Tibial nerve (tissue), 4 donors: ENCODE results near the gene GLI1. TPM values are rescaled to one million over a fixed set of nuclear protein-coding genes. Genes with fewer than 3 reads are reported as not detected.

Source experiments
- DNase-seq, 2 donors: peaks; one replicate each; pipeline ENCODE4 v3.0.0-alpha.2; 2019; ENCODE audit warnings: low spot score in 2 of 2
- H3K27ac ChIP-seq, 4 donors: fragments of 200-600 bp; sonication (generic) in 3 of 4; one replicate each; pipeline ENCODE4 v1.5.1; 2017 to 2019; ENCODE audit warnings: mild to moderate bottlenecking in 1 of 4
- H3K27me3 ChIP-seq, 2 donors: fragments of 200-600 bp; sonication (generic) in 1 of 2; one replicate each; pipeline versions ENCODE4 v1.5.1 to v1.6.0; 2017 to 2019
- H3K36me3 ChIP-seq, 3 donors: fragments of 200-600 bp; sonication (generic); one replicate each; pipeline ENCODE4 v1.5.1; 2018 to 2019
- H3K4me1 ChIP-seq, 4 donors: fragments of 200-600 bp; sonication (generic) in 3 of 4; one replicate each; pipeline ENCODE4 v1.5.1; 2017 to 2019
- H3K4me3 ChIP-seq, 4 donors: fragments of 200-600 bp; sonication (generic) in 3 of 4; one replicate each; pipeline ENCODE4 v1.5.1; 2017 to 2019; ENCODE audit warnings: mild to moderate bottlenecking in 1 of 4, moderate library complexity in 1 of 4
- H3K9me3 ChIP-seq, 4 donors: fragments of 200-600 bp; sonication (generic) in 3 of 4; one replicate each; pipeline ENCODE4 v1.5.1; 2017 to 2019
- EP300 ChIP-seq, 2 donors: sonication (generic); formaldehyde crosslinking; IDR thresholded peaks; one replicate each; pipeline ENCODE4 v1.6.1; 2017; ENCODE audit warnings: antibody characterized with exemption in 2 of 2, mild to moderate bottlenecking in 1 of 2
- POLR2A ChIP-seq, 2 donors: fragments of 450-650 bp; IDR thresholded peaks; one replicate each; pipeline ENCODE4 v1.6.1; 2017; ENCODE audit warnings: antibody characterized with exemption in 2 of 2, mild to moderate bottlenecking in 2 of 2, moderate library complexity in 2 of 2
- WGBS, 2 donors: methylation state at CpG; one replicate each; pipeline ENCODE4 v1.1.5; 2018; 5-methylcytosine and 5-hydroxymethylcytosine counted together
- total RNA-seq, 4 donors: library from RNA; depleted of rRNA; stranded (reverse); fragments of >200 nt; gene quantifications; one replicate each; pipeline ENCODE4 v1.1.0, GENCODE V29; 2016
- TF ChIP-seq, protein P1 (sequence below), 5 experiments: fragments of 200-600 bp in 3 of 5; fragments of 450-650 bp in 2 of 5; sonication (generic) in 3 of 5; IDR thresholded peaks; one replicate each; pipeline ENCODE4 v1.5.1; 2016 to 2019; ENCODE audit warnings: antibody characterized with exemption in 5 of 5, mild to moderate bottlenecking in 3 of 5, moderate library complexity in 2 of 5

The GLI1 gene
- total RNA-seq, 4 donors from 2014 or later, result 16.2 to 61.0 (median 38.7) TPM

DNA sequence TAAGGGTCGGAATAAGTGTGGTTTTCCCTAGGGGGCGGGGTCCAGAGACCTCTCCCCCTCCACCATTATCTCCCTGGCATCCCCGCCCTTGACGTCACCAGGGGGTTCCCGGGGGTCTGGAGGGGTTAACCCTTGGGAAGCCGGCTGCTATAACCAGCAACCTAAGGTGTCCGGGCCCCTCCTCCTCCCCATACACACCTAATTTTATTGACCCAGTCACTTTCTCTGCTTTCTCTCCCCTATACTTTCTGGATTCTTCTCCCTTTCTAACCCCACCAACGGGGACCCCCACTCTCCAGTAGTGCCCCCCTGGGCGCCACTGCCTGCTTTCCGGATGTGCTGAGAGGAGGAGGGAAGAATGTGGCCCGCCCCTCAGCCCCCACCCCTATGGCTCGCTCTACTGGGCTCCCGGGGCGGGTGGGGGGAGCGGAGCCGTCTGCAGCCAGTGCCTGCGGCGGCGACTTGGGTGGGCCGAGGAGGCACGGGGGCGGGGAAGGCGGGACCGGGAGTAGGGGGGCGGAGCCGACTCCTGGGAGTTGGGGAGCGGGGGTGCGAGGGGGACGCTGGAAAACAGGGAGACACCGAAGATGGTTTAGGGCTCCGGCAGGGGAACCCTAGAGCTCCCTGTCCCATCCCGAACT, 1.8 kb downstream of the GLI1 start:
- TF ChIP-seq EP300 (IDR thresholded peaks at IDR 0.05) (peak in 1 of 2 donors; percentile 44), POLR2A (IDR thresholded peaks at IDR 0.05) (peak in 1 of 2 donors; percentile 36)
- TF ChIP-seq, protein P1, sequence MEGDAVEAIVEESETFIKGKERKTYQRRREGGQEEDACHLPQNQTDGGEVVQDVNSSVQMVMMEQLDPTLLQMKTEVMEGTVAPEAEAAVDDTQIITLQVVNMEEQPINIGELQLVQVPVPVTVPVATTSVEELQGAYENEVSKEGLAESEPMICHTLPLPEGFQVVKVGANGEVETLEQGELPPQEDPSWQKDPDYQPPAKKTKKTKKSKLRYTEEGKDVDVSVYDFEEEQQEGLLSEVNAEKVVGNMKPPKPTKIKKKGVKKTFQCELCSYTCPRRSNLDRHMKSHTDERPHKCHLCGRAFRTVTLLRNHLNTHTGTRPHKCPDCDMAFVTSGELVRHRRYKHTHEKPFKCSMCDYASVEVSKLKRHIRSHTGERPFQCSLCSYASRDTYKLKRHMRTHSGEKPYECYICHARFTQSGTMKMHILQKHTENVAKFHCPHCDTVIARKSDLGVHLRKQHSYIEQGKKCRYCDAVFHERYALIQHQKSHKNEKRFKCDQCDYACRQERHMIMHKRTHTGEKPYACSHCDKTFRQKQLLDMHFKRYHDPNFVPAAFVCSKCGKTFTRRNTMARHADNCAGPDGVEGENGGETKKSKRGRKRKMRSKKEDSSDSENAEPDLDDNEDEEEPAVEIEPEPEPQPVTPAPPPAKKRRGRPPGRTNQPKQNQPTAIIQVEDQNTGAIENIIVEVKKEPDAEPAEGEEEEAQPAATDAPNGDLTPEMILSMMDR (IDR thresholded peaks at IDR 0.05), result no peak
- H3K4me3 ChIP-seq, result peak overlapping the region; percentile 62 to 84 (median 80)
- WGBS, 2 donors, result 0 to 1% methylated on average over 30 to 31 of the region's 32 CpGs
- peaks cover 0 to 12% (median 0%) of the 10 kb centered on the region in 3 donors for H3K36me3 ChIP-seq
- H3K9me3 ChIP-seq, result no peaks in the 10 kb centered on the region
- DNase-seq, result peak; percentile 69 to 80
- H3K27ac ChIP-seq, result peak overlapping the region; percentile 81 to 92 (median 86)
- H3K4me1 ChIP-seq, result peaks cover 0 to 36% (median 21%) of the 10 kb centered on the region in 4 donors
- H3K27me3 ChIP-seq, result no peaks in the 10 kb centered on the region

DNA sequence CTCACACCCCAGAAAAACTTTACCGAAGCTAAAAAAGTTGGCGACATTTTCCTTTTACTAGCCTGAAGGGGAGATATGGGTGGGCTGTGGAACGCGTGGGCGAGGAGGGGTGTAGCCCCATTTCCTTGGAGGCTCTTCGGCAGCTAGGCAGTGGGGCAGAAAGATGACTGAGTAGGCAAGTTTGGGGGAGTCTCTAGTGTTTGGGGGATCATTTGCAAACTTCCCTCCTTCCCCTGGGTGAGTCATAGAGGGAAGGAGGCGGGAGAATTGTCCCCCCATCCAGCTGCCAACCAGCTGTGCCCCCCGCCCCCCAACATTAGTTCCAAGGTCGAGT, 2.3 kb downstream of the GLI1 start:
- WGBS, 2 donors, result 0% methylated on average over 9 of the region's 9 CpGs
- Histone ChIP-seq H3K36me3 (peaks cover 0 to 12% (median 0%) of the 10 kb centered on the region in 3 donors), H3K4me1 (peaks cover 0 to 36% (median 21%) of the 10 kb centered on the region in 4 donors), H3K4me3 (peak overlapping the region; percentile 62 to 84 (median 80)), H3K27me3 (no peaks in the 10 kb centered on the region), H3K27ac (peak overlapping the region; percentile 81 to 92 (median 86)), H3K9me3 (no peaks in the 10 kb centered on the region)
- no peak for DNase-seq
- TF ChIP-seq, protein P1 (IDR thresholded peaks at IDR 0.05), result no peak
- TF ChIP-seq EP300 (IDR thresholded peaks at IDR 0.05) (no peak), POLR2A (IDR thresholded peaks at IDR 0.05) (no peak)

DNA sequence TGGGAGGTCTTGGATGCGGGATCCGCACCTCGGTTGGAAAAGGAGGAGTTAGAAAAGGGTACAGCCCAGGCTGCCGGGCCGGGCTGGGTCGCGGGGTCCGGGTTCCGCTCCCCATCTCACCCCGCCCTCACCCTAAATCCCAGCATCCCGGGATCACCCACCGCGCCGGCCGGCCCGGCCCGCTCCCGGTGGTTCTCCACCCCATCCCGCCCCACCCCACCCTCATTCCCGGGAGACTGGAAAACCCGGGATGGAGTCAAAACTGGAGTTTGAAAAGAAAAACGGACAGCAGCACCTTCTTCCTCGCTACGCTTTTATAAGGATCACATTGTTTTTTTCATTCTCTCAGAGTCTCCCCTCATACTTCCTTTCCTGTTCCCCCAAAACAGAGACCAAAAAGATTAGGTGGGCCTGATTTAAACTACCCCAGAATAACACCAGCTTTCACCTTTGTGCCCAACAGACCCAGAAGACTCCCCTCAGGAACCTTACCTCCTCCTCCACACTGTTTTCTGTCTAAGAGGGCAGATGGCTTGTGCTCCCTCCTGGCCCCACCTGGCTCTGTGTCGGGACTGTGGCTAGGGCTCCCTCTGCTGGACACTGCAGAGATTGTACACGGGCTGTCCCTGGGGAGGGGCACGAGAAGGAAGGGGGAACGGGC, 2.8 kb downstream of the GLI1 start:
- Histone ChIP-seq H3K27ac (peak overlapping the region; percentile 81 to 92 (median 86)), H3K4me3 (peak overlapping the region; percentile 62 to 84 (median 80)), H3K36me3 (peaks cover 0 to 16% (median 0%) of the 10 kb centered on the region in 3 donors), H3K4me1 (peaks cover 0 to 36% (median 21%) of the 10 kb centered on the region in 4 donors), H3K27me3 (no peaks in the 10 kb centered on the region), H3K9me3 (no peaks in the 10 kb centered on the region)
- peak; percentile 77 to 92 for DNase-seq
- TF ChIP-seq, protein P1 (IDR thresholded peaks at IDR 0.05), result peak; percentile 95 to 97 (median 96)
- peak in 1 of 2 donors; percentile 26 for TF ChIP-seq POLR2A (IDR thresholded peaks at IDR 0.05)
- peak; percentile 11 to 47 for TF ChIP-seq EP300 (IDR thresholded peaks at IDR 0.05)
- 1% methylated on average over 18 to 28 of the region's 28 CpGs for WGBS, 2 donors

DNA sequence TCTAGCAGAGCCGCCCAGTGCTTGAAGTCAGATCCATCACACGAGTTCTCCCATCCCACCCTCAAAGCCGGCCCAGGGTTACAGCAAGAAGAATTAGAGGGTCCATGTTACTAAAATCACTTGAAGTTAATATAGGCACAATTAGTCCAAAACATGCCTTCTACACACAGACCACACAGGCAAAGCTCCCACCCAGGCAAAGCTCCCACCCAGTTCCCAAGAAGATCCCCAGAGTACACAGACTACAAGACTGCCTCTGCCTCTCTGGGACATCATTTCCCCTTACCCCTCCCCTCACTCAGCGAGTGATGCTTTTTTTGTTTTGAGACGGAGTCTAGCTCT, 3.3 kb downstream of the GLI1 start:
- 20 to 28% methylated on average over 5 of the region's 5 CpGs for WGBS, 2 donors
- H3K4me3 ChIP-seq, result peak overlapping the region in 3 of 4 donors; percentile 62 to 84 (median 76)

More for the DNA sequence above, 3.3 kb downstream of the GLI1 start:
- Histone ChIP-seq H3K4me1 (peaks cover 0 to 36% (median 21%) of the 10 kb centered on the region in 4 donors), H3K27ac (peak overlapping the region in 3 of 4 donors; percentile 82 to 92 (median 90)), H3K27me3 (no peaks in the 10 kb centered on the region), H3K36me3 (peaks cover 0 to 21% (median 0%) of the 10 kb centered on the region in 3 donors), H3K9me3 (no peaks in the 10 kb centered on the region)
- no peak for DNase-seq
- TF ChIP-seq, protein P1 (IDR thresholded peaks at IDR 0.05), result no peak
- TF ChIP-seq POLR2A (IDR thresholded peaks at IDR 0.05) (no peak), EP300 (IDR thresholded peaks at IDR 0.05) (no peak)
